GM12892 (cell line): ENCODE data around the gene POT1.

Experiments
- POLR2A ChIP-seq: IDR thresholded peaks from 2 replicates; pipeline ENCODE4 v1.6.1; 2011; ENCODE audit warnings: low read depth, low read length, control low read depth
- POLR2AphosphoS5 ChIP-seq: IDR thresholded peaks from 2 replicates; pipeline ENCODE4 v1.6.1; 2011; ENCODE audit warnings: low read depth, low read length, control low read depth

- no peak for TF ChIP-seq POLR2AphosphoS5
- TF ChIP-seq POLR2A, result no peak
These were observed 150.0 kb downstream of the POT1 start for GRCh38 chr7:124779620-124780019.
